Nephron (organoid): ENCODE results near the gene DUSP3.

Source experiments
- H3K27ac Mint-ChIP-seq, 3 experiments: 2 replicates each; pipeline ENCODE4 v1.8.0; 2020; ENCODE audit warnings: mixed read lengths in 3 of 3, mild to moderate bottlenecking in 2 of 3, moderate library complexity in 1 of 3
- H3K27me3 Mint-ChIP-seq: 2 replicates; pipeline ENCODE4 v1.8.0; 2021; ENCODE audit warnings: low read depth, mild to moderate bottlenecking, moderate library complexity, mixed read lengths
- H3K36me3 Mint-ChIP-seq: 2 replicates; pipeline ENCODE4 v1.8.0; 2020; ENCODE audit warnings: low read depth, mixed read lengths
- H3K4me1 Mint-ChIP-seq: 2 replicates; pipeline ENCODE4 v1.8.0; 2020; ENCODE audit warnings: mixed read lengths
- H3K4me3 Mint-ChIP-seq, 3 experiments: 2 replicates each; pipeline ENCODE4 v1.8.0; 2020; ENCODE audit warnings: mild to moderate bottlenecking in 3 of 3, mixed read lengths in 3 of 3, moderate library complexity in 2 of 3
- H3K9me3 Mint-ChIP-seq: 2 replicates; pipeline ENCODE4 v1.8.0; 2020; ENCODE audit warnings: mixed read lengths
- CTCF ChIP-seq, 3 experiments: fragments of 200-600 bp; sonication (generic); IDR thresholded peaks; one replicate each; pipeline ENCODE4 v1.5.0; 2021; ENCODE audit warnings: antibody characterized with exemption in 3 of 3; ENCODE audit not compliant: unreplicated experiment in 3 of 3

The DUSP3 gene

DNA sequence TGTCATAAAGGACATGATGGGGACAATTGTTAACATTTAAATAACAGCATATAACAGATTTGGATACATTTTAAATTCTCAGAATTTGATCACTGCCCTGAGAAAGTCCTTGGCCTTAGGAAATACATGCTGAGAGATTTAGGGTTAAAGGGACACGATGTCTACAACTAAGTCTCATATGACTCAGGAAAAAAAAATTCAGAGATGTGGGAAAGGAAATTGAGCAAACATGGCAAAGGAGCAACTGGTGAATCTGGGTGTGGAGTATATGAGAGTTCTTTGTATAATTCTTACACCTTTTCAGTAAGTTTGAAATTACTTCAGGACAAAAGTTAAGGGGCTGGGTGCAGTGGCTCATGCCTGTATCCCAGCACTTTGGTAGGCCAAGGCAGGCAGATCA lies 35.9 kb upstream of the DUSP3 start:
- Mint-ChIP-seq H3K9me3 (no peaks in the 10 kb centered on the region), H3K27me3 (no peaks in the 10 kb centered on the region), H3K27ac (no peak overlapping the region), H3K4me1 (no peaks in the 10 kb centered on the region), H3K36me3 (peaks cover 19% of the 10 kb centered on the region), H3K4me3 (no peak overlapping the region)
- no peak for TF ChIP-seq CTCF (IDR thresholded peaks at IDR 0.05; ENCODE audit: unreplicated experiment in 3 of 3)

GRCh38 chr17:43814026-43814425 lies 35.2 kb upstream of the DUSP3 start:
- H3K36me3 Mint-ChIP-seq, result peaks cover 16% of the 10 kb centered on the region
- H3K9me3 Mint-ChIP-seq, result no peaks in the 10 kb centered on the region
- no peak overlapping the region for H3K4me3 Mint-ChIP-seq
- H3K27ac Mint-ChIP-seq, result no peak overlapping the region
- no peaks in the 10 kb centered on the region for H3K27me3 Mint-ChIP-seq
- TF ChIP-seq CTCF (IDR thresholded peaks at IDR 0.05; ENCODE audit: unreplicated experiment in 3 of 3), result no peak
- H3K4me1 Mint-ChIP-seq, result peaks cover 3% of the 10 kb centered on the region

DNA sequence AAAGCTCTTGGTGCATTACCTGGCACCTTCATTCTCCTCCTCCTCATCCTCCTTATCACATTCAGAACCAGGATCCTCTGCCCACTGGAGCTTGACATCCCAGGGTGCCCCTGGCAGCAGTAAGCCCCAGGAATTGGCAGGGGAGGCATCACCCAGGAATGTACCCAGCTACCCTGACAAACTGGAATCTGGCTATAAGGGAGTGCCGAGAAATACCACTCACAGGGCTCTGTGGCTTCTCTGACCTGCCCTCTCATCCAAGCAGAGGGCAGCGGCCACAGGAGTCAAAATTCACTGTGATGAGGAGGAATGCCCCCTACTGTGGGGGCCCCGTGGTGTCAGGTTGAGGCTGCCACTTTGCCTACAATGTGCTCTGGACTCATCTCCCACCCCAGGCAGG lies 34.6 kb upstream of the DUSP3 start:
- Mint-ChIP-seq H3K4me3 (no peak overlapping the region), H3K36me3 (peaks cover 18% of the 10 kb centered on the region), H3K27me3 (no peaks in the 10 kb centered on the region), H3K9me3 (no peaks in the 10 kb centered on the region), H3K4me1 (peaks cover 6% of the 10 kb centered on the region), H3K27ac (no peak overlapping the region)
- TF ChIP-seq CTCF (IDR thresholded peaks at IDR 0.05; ENCODE audit: unreplicated experiment in 3 of 3), result no peak

DNA sequence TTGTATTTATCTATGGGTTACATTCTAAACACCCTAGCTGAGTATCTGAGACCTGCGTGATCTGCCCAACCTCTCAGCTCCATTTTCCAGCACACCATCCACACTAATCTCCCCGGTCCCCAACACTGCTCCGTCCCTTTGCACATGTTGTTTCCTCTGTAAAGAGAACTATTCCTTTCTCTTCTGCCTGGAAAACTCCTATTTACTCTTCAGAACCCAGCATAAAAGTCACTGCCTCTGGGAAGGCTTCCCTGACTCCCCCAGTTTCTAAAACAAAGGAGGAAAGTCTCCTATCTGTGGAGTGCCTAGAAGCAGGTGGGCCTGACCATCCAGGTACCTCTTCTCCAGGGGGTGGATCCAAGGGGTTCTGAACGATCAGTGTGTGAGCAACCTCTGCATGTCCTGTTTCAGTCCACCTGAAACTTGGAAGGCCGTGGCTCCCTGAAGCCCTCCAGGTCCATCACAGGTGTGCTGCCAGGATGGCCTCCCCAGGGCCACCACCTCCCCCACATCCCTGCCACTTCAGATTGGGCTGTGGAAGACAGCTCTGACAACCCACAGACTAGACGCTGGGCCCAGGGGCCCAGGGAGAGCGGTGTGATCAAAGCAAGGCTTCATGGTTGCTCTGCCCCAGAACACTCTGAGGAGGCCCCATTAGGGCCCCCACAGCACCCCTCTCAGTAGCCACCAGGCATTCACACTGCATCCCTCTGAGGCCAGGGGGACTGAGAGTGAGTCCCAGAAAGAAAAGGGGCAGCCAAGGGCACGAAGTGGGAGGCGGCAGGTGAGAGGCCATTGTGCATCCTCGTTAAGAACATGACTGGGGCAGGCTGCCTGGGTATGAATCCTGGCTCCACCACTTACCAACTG lies 33.9 kb upstream of the DUSP3 start:
- Mint-ChIP-seq H3K36me3 (peaks cover 21% of the 10 kb centered on the region), H3K27me3 (no peaks in the 10 kb centered on the region), H3K9me3 (no peaks in the 10 kb centered on the region), H3K4me1 (peaks cover 8% of the 10 kb centered on the region), H3K4me3 (no peak overlapping the region), H3K27ac (no peak overlapping the region)
- TF ChIP-seq CTCF (IDR thresholded peaks at IDR 0.05; ENCODE audit: unreplicated experiment in 3 of 3), result no peak

- no peak overlapping the region for H3K27ac Mint-ChIP-seq
- TF ChIP-seq CTCF (IDR thresholded peaks at IDR 0.05; ENCODE audit: unreplicated experiment in 3 of 3), result no peak
- no peak overlapping the region for H3K4me3 Mint-ChIP-seq
- H3K36me3 Mint-ChIP-seq, result peaks cover 26% of the 10 kb centered on the region
- H3K9me3 Mint-ChIP-seq, result no peaks in the 10 kb centered on the region
- H3K4me1 Mint-ChIP-seq, result peaks cover 8% of the 10 kb centered on the region
- no peaks in the 10 kb centered on the region for H3K27me3 Mint-ChIP-seq
Observed at GRCh38 chr17:43810823-43811222, 32.0 kb upstream of the DUSP3 start.

DNA sequence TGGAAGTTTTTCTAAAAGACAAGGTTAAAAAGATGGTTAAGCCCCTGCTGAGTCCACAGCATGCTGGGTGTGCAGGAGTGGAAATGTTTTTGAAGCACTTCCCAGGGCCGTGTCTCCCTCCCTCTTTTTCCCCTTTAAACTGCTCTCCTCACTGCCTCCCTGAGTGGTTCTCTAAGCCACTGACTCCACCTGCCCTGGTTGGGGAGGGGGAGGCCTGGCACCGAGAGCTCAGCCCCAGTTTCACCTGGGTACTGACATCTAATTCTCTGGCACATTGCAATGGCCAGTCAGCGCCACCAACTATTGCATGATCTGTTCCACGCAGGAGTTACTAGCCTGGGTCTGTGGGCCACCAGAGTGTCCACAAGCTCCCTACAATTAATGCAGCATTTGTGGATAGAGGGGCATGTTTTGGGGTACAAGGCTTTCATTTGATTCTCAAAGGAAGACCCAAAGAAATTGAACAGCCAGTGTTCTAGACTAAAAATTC lies 31.5 kb upstream of the DUSP3 start:
- H3K36me3 Mint-ChIP-seq, result peaks cover 31% of the 10 kb centered on the region
- TF ChIP-seq CTCF (IDR thresholded peaks at IDR 0.05; ENCODE audit: unreplicated experiment in 3 of 3), result no peak
- H3K27ac Mint-ChIP-seq, result no peak overlapping the region
- no peaks in the 10 kb centered on the region for H3K27me3 Mint-ChIP-seq
- H3K9me3 Mint-ChIP-seq, result no peaks in the 10 kb centered on the region
- H3K4me3 Mint-ChIP-seq, result no peak overlapping the region
- peaks cover 8% of the 10 kb centered on the region for H3K4me1 Mint-ChIP-seq
